ENCODE measurements around the gene CBX5. TPM values are rescaled to one million over a fixed set of nuclear protein-coding genes. Genes with fewer than 3 reads are reported as not detected.

CBX5 gene
- total and polyA plus RNA-seq, 10 of the 15 experiments (the other 5 are each of a cell fraction or from before 2014, with no cell fraction given), result 46.7 to 138 (median 74.6) TPM

GRCh38 chr12:54294953-54295566 lies 15.1 kb upstream of the CBX5 start (continued):
- no peak for TF ChIP-seq TBL1XR1 (IDR thresholded peaks at IDR 0.05; ENCODE audit: low read depth, low read length)
- no peak for TF ChIP-seq BCLAF1 (IDR thresholded peaks at IDR 0.05)
- no peak for TF ChIP-seq CBX3 (IDR thresholded peaks at IDR 0.05; ENCODE audit: borderline replicate concordance, low read depth)
- no peak for TF ChIP-seq NR2F1 (conservative IDR thresholded peaks at IDR 0.05)
- no peak for TF ChIP-seq ZNF24 (IDR thresholded peaks at IDR 0.05)

- Histone ChIP-seq H3K4me3 (no peak overlapping the region), H3K36me3 (ENCODE audit: control insufficient read depth in 2 of 2, insufficient read depth in 2 of 2, low read length in 1 of 2) (no peaks in the 10 kb centered on the region), H3K9me3 (replicated peaks; ENCODE audit: control insufficient read depth, insufficient read depth, low read length) (no peaks in the 10 kb centered on the region), H3K27me3 (replicated peaks in 1 of 2; ENCODE audit: control insufficient read depth in 2 of 2, insufficient read depth in 2 of 2, low read length in 1 of 2) (peaks cover 0 to 4% of the 10 kb centered on the region in 2 experiments), H3K4me1 (ENCODE audit: control insufficient read depth, insufficient read depth, low read length) (no peaks in the 10 kb centered on the region), H4K20me1 (ENCODE audit: control insufficient read depth, insufficient read depth) (no peaks in the 10 kb centered on the region), H3K79me2 (ENCODE audit: control insufficient read depth, insufficient read depth, low read length) (no peaks in the 10 kb centered on the region), H3K9ac (ENCODE audit: control insufficient read depth, insufficient read depth, low read length) (no peak overlapping the region), H2AFZ (ENCODE audit: control insufficient read depth, low read depth, low read length) (no peak overlapping the region), H3K27ac (ENCODE audit: control insufficient read depth, insufficient read depth) (no peak overlapping the region), H3K4me2 (ENCODE audit: control insufficient read depth, insufficient read depth) (no peak overlapping the region)
- DNase-seq (ENCODE audit: low read depth, low spot score) (no peak), ATAC-seq (peak; percentile 81), FAIRE-seq (no peak)
- ChIA-PET CTCF (interaction anchor here (0.9 to 9.5 kb wide), 28 partner anchors 8 to 90 kb away, joined by 3 to 116 read pairs (median 6); partner anchors contain the start of genes CBX5, COPZ1, HNRNPA1 and ZNF385A), POLR2A (interaction anchor here (0.6 to 3.0 kb wide), 3 partner anchors 19 to 65 kb away, joined by 5 to 10 read pairs (median 6); partner anchors contain the start of gene COPZ1), RAD21 (ENCODE audit: unreplicated experiment) (interaction anchor here (1.0 to 3.1 kb wide), 7 partner anchors 14 to 85 kb away, joined by 3 to 14 read pairs (median 5); partner anchors contain the start of genes COPZ1 and HNRNPA1), SMC1A (ENCODE audit: uncharacterized antibody, unreplicated experiment) (interaction anchor here (0.9 to 2.7 kb wide), 11 partner anchors 10 to 85 kb away, joined by 3 to 17 read pairs (median 5); partner anchors contain the start of gene COPZ1)
- no TSS peak for BruUV-seq (replicated peaks)
- 28% methylated on average over 6 of the region's 9 CpGs for WGBS (ENCODE audit: insufficient coverage, insufficient replicate concordance, low lambda C conversion rate, missing lambda C conversion rate)
- intact Hi-C loops (cut with micrococcal nuclease; ENCODE audit: unreplicated experiment) (loop anchor here (1.0 to 2.0 kb wide), 2 partner anchors 66 to 74 kb away; no protein-coding TSS in a partner anchor), in situ Hi-C loops (cut with MboI) (no loop called here)
- TF ChIP-seq SMAD5 (IDR thresholded peaks at IDR 0.05; ENCODE audit: low read depth) (no peak), ZBTB4 (CRISPR knock-in tag; IDR thresholded peaks at IDR 0.05) (no peak), YBX1 (IDR thresholded peaks at IDR 0.05) (no peak), SMC3 (IDR thresholded peaks at IDR 0.05; ENCODE audit: borderline replicate concordance, low read length) (peak; percentile 83), NR2C1 (IDR thresholded peaks at IDR 0.05) (peak; percentile 79), TARDBP (IDR thresholded peaks at IDR 0.05; ENCODE audit: borderline replicate concordance) (no peak), CHD1 (IDR thresholded peaks at IDR 0.05; ENCODE audit: low read depth, low read length) (no peak), MAX (IDR thresholded peaks at IDR 0.05; ENCODE audit: low read depth, low read length) (no peak)
Measured at GRCh38 chr12:54294152-54294952, 14.4 kb upstream of the CBX5 start.

Data from GM12878 (cell line).